ENCODE data around the gene AP2S1. TPM values are rescaled to one million over a fixed set of nuclear protein-coding genes. Genes with fewer than 3 reads are reported as not detected.

AP2S1 gene
- total and polyA plus RNA-seq, 2 experiments from 2014 or later = 140 to 299 TPM

DNA sequence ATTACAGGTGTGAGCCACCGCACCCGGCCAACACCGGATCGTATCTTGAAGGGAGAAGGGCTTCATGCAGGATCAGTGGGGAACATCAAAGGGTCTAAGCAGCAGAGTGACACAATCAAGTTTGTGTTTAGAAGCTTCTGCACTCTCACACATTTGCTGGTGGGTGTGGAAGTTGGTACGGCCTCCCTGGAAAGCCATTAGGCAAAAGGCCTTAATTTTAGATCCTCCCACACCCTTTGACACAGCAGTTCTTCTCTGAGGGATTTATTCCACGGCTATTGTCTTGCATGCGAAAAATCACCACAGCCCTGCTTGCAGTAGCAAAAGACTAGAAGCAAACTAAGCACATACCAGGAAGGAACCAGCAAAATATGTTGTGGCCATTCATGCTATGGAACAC lies 44.0 kb downstream of the AP2S1 start:
- Mint-ChIP-seq H3K9me3 (no peaks in the 10 kb centered on the region), H3K27ac (no peak overlapping the region), H3K36me3 (ENCODE audit: low read depth) (no peaks in the 10 kb centered on the region), H3K27me3 (ENCODE audit: insufficient read depth, low read depth, poor library complexity) (no peaks in the 10 kb centered on the region), H3K4me3 (no peak overlapping the region), H3K4me1 (no peaks in the 10 kb centered on the region)
- Histone ChIP-seq H2AFZ (no peak overlapping the region), H3K36me3 (ENCODE audit: insufficient read depth) (no peaks in the 10 kb centered on the region), H3K4me2 (no peak overlapping the region), H3K27me3 (ENCODE audit: insufficient read depth) (no peaks in the 10 kb centered on the region), H3F3A (replicated peaks; ENCODE audit: low read depth) (no peaks in the 10 kb centered on the region), H3K27ac (ENCODE audit: low read depth) (no peak overlapping the region), H3K79me2 (replicated peaks; ENCODE audit: insufficient read depth) (no peaks in the 10 kb centered on the region), H3K4me3 (no peak overlapping the region), H3K9me2 (ENCODE audit: insufficient read depth) (no peaks in the 10 kb centered on the region), H3K4me1 (ENCODE audit: insufficient read depth) (no peaks in the 10 kb centered on the region), H4K20me1 (replicated peaks; ENCODE audit: insufficient read depth) (no peaks in the 10 kb centered on the region)
- no peak for DNase-seq (ENCODE audit: low spot score)
- no peak for ATAC-seq
- no peak for TF ChIP-seq ZNF331 (CRISPR knock-in tag; IDR thresholded peaks at IDR 0.05; ENCODE audit: low read depth)
- TF ChIP-seq CREB1 (CRISPR knock-in tag; IDR thresholded peaks at IDR 0.05; ENCODE audit: low read depth) = no peak
- TF ChIP-seq, protein P1, sequence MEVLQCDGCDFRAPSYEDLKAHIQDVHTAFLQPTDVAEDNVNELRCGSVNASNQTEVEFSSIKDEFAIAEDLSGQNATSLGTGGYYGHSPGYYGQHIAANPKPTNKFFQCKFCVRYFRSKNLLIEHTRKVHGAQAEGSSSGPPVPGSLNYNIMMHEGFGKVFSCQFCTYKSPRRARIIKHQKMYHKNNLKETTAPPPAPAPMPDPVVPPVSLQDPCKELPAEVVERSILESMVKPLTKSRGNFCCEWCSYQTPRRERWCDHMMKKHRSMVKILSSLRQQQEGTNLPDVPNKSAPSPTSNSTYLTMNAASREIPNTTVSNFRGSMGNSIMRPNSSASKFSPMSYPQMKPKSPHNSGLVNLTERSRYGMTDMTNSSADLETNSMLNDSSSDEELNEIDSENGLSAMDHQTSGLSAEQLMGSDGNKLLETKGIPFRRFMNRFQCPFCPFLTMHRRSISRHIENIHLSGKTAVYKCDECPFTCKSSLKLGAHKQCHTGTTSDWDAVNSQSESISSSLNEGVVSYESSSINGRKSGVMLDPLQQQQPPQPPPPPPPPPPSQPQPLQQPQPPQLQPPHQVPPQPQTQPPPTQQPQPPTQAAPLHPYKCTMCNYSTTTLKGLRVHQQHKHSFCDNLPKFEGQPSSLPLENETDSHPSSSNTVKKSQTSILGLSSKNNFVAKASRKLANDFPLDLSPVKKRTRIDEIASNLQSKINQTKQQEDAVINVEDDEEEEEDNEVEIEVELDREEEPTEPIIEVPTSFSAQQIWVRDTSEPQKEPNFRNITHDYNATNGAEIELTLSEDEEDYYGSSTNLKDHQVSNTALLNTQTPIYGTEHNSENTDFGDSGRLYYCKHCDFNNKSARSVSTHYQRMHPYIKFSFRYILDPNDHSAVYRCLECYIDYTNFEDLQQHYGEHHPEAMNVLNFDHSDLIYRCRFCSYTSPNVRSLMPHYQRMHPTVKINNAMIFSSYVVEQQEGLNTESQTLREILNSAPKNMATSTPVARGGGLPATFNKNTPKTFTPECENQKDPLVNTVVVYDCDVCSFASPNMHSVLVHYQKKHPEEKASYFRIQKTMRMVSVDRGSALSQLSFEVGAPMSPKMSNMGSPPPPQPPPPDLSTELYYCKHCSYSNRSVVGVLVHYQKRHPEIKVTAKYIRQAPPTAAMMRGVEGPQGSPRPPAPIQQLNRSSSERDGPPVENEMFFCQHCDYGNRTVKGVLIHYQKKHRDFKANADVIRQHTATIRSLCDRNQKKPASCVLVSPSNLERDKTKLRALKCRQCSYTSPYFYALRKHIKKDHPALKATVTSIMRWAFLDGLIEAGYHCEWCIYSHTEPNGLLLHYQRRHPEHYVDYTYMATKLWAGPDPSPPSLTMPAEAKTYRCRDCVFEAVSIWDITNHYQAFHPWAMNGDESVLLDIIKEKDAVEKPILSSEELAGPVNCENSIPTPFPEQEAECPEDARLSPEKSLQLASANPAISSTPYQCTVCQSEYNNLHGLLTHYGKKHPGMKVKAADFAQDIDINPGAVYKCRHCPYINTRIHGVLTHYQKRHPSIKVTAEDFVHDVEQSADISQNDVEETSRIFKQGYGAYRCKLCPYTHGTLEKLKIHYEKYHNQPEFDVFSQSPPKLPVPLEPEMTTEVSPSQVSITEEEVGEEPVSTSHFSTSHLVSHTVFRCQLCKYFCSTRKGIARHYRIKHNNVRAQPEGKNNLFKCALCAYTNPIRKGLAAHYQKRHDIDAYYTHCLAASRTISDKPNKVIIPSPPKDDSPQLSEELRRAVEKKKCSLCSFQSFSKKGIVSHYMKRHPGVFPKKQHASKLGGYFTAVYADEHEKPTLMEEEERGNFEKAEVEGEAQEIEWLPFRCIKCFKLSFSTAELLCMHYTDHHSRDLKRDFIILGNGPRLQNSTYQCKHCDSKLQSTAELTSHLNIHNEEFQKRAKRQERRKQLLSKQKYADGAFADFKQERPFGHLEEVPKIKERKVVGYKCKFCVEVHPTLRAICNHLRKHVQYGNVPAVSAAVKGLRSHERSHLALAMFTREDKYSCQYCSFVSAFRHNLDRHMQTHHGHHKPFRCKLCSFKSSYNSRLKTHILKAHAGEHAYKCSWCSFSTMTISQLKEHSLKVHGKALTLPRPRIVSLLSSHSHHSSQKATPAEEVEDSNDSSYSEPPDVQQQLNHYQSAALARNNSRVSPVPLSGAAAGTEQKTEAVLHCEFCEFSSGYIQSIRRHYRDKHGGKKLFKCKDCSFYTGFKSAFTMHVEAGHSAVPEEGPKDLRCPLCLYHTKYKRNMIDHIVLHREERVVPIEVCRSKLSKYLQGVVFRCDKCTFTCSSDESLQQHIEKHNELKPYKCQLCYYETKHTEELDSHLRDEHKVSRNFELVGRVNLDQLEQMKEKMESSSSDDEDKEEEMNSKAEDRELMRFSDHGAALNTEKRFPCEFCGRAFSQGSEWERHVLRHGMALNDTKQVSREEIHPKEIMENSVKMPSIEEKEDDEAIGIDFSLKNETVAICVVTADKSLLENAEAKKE (CRISPR knock-in tag; IDR thresholded peaks at IDR 0.05) = no peak
- no peak for TF ChIP-seq EZH2phosphoT487 (IDR thresholded peaks at IDR 0.05; ENCODE audit: unreplicated experiment)
- TF ChIP-seq, protein P2, sequence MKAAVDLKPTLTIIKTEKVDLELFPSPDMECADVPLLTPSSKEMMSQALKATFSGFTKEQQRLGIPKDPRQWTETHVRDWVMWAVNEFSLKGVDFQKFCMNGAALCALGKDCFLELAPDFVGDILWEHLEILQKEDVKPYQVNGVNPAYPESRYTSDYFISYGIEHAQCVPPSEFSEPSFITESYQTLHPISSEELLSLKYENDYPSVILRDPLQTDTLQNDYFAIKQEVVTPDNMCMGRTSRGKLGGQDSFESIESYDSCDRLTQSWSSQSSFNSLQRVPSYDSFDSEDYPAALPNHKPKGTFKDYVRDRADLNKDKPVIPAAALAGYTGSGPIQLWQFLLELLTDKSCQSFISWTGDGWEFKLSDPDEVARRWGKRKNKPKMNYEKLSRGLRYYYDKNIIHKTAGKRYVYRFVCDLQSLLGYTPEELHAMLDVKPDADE (IDR thresholded peaks at IDR 0.05) = no peak
- TF ChIP-seq, protein P3, sequence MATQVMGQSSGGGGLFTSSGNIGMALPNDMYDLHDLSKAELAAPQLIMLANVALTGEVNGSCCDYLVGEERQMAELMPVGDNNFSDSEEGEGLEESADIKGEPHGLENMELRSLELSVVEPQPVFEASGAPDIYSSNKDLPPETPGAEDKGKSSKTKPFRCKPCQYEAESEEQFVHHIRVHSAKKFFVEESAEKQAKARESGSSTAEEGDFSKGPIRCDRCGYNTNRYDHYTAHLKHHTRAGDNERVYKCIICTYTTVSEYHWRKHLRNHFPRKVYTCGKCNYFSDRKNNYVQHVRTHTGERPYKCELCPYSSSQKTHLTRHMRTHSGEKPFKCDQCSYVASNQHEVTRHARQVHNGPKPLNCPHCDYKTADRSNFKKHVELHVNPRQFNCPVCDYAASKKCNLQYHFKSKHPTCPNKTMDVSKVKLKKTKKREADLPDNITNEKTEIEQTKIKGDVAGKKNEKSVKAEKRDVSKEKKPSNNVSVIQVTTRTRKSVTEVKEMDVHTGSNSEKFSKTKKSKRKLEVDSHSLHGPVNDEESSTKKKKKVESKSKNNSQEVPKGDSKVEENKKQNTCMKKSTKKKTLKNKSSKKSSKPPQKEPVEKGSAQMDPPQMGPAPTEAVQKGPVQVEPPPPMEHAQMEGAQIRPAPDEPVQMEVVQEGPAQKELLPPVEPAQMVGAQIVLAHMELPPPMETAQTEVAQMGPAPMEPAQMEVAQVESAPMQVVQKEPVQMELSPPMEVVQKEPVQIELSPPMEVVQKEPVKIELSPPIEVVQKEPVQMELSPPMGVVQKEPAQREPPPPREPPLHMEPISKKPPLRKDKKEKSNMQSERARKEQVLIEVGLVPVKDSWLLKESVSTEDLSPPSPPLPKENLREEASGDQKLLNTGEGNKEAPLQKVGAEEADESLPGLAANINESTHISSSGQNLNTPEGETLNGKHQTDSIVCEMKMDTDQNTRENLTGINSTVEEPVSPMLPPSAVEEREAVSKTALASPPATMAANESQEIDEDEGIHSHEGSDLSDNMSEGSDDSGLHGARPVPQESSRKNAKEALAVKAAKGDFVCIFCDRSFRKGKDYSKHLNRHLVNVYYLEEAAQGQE (IDR thresholded peaks at IDR 0.05; ENCODE audit: unreplicated experiment) = no peak
- no peak for TF ChIP-seq NANOG (IDR thresholded peaks at IDR 0.05; ENCODE audit: borderline replicate concordance)
- TF ChIP-seq POLR2AphosphoS5 (IDR thresholded peaks at IDR 0.05; ENCODE audit: low read depth) = no peak
- TF ChIP-seq STAT1 (IDR thresholded peaks at IDR 0.05; ENCODE audit: unreplicated experiment) = no peak
- no peak for TF ChIP-seq ZNF114 (CRISPR knock-in tag; IDR thresholded peaks at IDR 0.05)
- no peak for TF ChIP-seq EZH2 (IDR thresholded peaks at IDR 0.05; ENCODE audit: low read depth, unreplicated experiment)
- TF ChIP-seq, protein P4, sequence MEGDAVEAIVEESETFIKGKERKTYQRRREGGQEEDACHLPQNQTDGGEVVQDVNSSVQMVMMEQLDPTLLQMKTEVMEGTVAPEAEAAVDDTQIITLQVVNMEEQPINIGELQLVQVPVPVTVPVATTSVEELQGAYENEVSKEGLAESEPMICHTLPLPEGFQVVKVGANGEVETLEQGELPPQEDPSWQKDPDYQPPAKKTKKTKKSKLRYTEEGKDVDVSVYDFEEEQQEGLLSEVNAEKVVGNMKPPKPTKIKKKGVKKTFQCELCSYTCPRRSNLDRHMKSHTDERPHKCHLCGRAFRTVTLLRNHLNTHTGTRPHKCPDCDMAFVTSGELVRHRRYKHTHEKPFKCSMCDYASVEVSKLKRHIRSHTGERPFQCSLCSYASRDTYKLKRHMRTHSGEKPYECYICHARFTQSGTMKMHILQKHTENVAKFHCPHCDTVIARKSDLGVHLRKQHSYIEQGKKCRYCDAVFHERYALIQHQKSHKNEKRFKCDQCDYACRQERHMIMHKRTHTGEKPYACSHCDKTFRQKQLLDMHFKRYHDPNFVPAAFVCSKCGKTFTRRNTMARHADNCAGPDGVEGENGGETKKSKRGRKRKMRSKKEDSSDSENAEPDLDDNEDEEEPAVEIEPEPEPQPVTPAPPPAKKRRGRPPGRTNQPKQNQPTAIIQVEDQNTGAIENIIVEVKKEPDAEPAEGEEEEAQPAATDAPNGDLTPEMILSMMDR (conservative IDR thresholded peaks at IDR 0.05; ENCODE audit: low read depth in 2 of 2) = no peak
- TF ChIP-seq JUNB (IDR thresholded peaks at IDR 0.05; ENCODE audit: unreplicated experiment) = no peak

All from GM23338 (cell line).